Measurements from ENCODE around the gene SLC39A9.
A peak's percentile ranks its signal among the peaks of the same experiment; 100 is the strongest.

Gene SLC39A9

DNA sequence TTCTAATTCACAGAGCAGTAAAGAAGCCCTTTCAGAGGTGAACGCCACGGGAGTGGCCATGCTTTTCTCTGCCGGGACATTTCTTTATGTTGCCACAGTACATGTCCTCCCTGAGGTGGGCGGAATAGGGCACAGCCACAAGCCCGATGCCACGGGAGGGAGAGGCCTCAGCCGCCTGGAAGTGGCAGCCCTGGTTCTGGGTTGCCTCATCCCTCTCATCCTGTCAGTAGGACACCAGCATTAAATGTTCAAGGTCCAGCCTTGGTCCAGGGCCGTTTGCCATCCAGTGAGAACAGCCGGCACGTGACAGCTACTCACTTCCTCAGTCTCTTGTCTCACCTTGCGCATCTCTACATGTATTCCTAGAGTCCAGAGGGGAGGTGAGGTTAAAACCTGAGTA, 59.9 kb downstream of the SLC39A9 start:
- no peak for ATAC-seq
- TF ChIP-seq CSDC2 (CRISPR knock-in tag; IDR thresholded peaks at IDR 0.05), result no peak
- TF ChIP-seq ZFP3 (CRISPR knock-in tag; IDR thresholded peaks at IDR 0.05), result no peak
- TF ChIP-seq ZFP30 (CRISPR knock-in tag; IDR thresholded peaks at IDR 0.05), result no peak
- TF ChIP-seq RARB (CRISPR knock-in tag; IDR thresholded peaks at IDR 0.05), result no peak
- no peak for TF ChIP-seq PPARA (CRISPR knock-in tag; IDR thresholded peaks at IDR 0.05; ENCODE audit: borderline replicate concordance)
- TF ChIP-seq, protein P1, sequence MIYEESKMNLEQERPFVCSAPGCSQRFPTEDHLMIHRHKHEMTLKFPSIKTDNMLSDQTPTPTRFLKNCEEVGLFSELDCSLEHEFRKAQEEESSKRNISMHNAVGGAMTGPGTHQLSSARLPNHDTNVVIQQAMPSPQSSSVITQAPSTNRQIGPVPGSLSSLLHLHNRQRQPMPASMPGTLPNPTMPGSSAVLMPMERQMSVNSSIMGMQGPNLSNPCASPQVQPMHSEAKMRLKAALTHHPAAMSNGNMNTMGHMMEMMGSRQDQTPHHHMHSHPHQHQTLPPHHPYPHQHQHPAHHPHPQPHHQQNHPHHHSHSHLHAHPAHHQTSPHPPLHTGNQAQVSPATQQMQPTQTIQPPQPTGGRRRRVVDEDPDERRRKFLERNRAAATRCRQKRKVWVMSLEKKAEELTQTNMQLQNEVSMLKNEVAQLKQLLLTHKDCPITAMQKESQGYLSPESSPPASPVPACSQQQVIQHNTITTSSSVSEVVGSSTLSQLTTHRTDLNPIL (CRISPR knock-in tag; IDR thresholded peaks at IDR 0.05; ENCODE audit: low read depth), result no peak
- TF ChIP-seq, protein P2, sequence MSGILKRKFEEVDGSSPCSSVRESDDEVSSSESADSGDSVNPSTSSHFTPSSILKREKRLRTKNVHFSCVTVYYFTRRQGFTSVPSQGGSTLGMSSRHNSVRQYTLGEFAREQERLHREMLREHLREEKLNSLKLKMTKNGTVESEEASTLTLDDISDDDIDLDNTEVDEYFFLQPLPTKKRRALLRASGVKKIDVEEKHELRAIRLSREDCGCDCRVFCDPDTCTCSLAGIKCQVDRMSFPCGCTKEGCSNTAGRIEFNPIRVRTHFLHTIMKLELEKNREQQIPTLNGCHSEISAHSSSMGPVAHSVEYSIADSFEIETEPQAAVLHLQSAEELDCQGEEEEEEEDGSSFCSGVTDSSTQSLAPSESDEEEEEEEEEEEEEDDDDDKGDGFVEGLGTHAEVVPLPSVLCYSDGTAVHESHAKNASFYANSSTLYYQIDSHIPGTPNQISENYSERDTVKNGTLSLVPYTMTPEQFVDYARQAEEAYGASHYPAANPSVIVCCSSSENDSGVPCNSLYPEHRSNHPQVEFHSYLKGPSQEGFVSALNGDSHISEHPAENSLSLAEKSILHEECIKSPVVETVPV (CRISPR knock-in tag; IDR thresholded peaks at IDR 0.05), result no peak
- TF ChIP-seq ZC3H10 (CRISPR knock-in tag; IDR thresholded peaks at IDR 0.05), result no peak
- TF ChIP-seq, protein P3, sequence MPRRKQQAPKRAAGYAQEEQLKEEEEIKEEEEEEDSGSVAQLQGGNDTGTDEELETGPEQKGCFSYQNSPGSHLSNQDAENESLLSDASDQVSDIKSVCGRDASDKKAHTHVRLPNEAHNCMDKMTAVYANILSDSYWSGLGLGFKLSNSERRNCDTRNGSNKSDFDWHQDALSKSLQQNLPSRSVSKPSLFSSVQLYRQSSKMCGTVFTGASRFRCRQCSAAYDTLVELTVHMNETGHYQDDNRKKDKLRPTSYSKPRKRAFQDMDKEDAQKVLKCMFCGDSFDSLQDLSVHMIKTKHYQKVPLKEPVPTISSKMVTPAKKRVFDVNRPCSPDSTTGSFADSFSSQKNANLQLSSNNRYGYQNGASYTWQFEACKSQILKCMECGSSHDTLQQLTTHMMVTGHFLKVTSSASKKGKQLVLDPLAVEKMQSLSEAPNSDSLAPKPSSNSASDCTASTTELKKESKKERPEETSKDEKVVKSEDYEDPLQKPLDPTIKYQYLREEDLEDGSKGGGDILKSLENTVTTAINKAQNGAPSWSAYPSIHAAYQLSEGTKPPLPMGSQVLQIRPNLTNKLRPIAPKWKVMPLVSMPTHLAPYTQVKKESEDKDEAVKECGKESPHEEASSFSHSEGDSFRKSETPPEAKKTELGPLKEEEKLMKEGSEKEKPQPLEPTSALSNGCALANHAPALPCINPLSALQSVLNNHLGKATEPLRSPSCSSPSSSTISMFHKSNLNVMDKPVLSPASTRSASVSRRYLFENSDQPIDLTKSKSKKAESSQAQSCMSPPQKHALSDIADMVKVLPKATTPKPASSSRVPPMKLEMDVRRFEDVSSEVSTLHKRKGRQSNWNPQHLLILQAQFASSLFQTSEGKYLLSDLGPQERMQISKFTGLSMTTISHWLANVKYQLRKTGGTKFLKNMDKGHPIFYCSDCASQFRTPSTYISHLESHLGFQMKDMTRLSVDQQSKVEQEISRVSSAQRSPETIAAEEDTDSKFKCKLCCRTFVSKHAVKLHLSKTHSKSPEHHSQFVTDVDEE (CRISPR knock-in tag; IDR thresholded peaks at IDR 0.05), result no peak
- TF ChIP-seq OSR1 (CRISPR knock-in tag; IDR thresholded peaks at IDR 0.05), result no peak
- TF ChIP-seq ARNTL (CRISPR knock-in tag; IDR thresholded peaks at IDR 0.05; ENCODE audit: borderline replicate concordance, low read depth), result no peak
- TF ChIP-seq ZNF8 (CRISPR knock-in tag; IDR thresholded peaks at IDR 0.05), result no peak

DNA sequence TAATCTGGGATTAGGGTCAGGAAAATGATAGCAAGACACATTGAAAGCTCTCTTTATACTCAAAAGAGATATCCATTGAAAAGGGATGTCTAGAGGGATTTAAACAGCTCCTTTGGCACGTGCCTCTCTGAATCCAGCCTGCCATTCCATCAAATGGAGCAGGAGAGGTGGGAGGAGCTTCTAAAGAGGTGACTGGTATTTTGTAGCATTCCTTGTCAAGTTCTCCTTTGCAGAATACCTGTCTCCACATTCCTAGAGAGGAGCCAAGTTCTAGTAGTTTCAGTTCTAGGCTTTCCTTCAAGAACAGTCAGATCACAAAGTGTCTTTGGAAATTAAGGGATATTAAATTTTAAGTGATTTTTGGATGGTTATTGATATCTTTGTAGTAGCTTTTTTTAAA, 60.6 kb downstream of the SLC39A9 start:
- TF ChIP-seq BACH2 (CRISPR knock-in tag; IDR thresholded peaks at IDR 0.05; ENCODE audit: borderline replicate concordance), result no peak
- no peak for TF ChIP-seq ZC3H10 (CRISPR knock-in tag; IDR thresholded peaks at IDR 0.05)
- no peak for TF ChIP-seq GLIS3 (CRISPR knock-in tag; IDR thresholded peaks at IDR 0.05)
- TF ChIP-seq TCF4 (CRISPR knock-in tag; IDR thresholded peaks at IDR 0.05; ENCODE audit: borderline replicate concordance), result no peak
- TF ChIP-seq ZNF8 (CRISPR knock-in tag; IDR thresholded peaks at IDR 0.05), result no peak
- TF ChIP-seq, protein P4, sequence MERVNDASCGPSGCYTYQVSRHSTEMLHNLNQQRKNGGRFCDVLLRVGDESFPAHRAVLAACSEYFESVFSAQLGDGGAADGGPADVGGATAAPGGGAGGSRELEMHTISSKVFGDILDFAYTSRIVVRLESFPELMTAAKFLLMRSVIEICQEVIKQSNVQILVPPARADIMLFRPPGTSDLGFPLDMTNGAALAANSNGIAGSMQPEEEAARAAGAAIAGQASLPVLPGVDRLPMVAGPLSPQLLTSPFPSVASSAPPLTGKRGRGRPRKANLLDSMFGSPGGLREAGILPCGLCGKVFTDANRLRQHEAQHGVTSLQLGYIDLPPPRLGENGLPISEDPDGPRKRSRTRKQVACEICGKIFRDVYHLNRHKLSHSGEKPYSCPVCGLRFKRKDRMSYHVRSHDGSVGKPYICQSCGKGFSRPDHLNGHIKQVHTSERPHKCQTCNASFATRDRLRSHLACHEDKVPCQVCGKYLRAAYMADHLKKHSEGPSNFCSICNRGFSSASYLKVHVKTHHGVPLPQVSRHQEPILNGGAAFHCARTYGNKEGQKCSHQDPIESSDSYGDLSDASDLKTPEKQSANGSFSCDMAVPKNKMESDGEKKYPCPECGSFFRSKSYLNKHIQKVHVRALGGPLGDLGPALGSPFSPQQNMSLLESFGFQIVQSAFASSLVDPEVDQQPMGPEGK (CRISPR knock-in tag; IDR thresholded peaks at IDR 0.05; ENCODE audit: borderline replicate concordance), result no peak
- no peak for TF ChIP-seq ESRRG (CRISPR knock-in tag; IDR thresholded peaks at IDR 0.05)
- no peak for TF ChIP-seq ZNF70 (CRISPR knock-in tag; IDR thresholded peaks at IDR 0.05)
- TF ChIP-seq, protein P5, sequence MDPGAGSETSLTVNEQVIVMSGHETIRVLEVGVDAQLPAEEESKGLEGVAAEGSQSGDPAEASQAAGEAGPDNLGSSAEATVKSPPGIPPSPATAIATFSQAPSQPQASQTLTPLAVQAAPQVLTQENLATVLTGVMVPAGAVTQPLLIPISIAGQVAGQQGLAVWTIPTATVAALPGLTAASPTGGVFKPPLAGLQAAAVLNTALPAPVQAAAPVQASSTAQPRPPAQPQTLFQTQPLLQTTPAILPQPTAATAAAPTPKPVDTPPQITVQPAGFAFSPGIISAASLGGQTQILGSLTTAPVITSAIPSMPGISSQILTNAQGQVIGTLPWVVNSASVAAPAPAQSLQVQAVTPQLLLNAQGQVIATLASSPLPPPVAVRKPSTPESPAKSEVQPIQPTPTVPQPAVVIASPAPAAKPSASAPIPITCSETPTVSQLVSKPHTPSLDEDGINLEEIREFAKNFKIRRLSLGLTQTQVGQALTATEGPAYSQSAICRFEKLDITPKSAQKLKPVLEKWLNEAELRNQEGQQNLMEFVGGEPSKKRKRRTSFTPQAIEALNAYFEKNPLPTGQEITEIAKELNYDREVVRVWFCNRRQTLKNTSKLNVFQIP (CRISPR knock-in tag; IDR thresholded peaks at IDR 0.05; ENCODE audit: borderline replicate concordance, low read depth), result no peak
- TF ChIP-seq CSDC2 (CRISPR knock-in tag; IDR thresholded peaks at IDR 0.05), result no peak
- TF ChIP-seq SNAI2 (CRISPR knock-in tag; IDR thresholded peaks at IDR 0.05), result no peak
- no peak for TF ChIP-seq ISL1 (CRISPR knock-in tag; IDR thresholded peaks at IDR 0.05)
- ATAC-seq, result no peak

DNA sequence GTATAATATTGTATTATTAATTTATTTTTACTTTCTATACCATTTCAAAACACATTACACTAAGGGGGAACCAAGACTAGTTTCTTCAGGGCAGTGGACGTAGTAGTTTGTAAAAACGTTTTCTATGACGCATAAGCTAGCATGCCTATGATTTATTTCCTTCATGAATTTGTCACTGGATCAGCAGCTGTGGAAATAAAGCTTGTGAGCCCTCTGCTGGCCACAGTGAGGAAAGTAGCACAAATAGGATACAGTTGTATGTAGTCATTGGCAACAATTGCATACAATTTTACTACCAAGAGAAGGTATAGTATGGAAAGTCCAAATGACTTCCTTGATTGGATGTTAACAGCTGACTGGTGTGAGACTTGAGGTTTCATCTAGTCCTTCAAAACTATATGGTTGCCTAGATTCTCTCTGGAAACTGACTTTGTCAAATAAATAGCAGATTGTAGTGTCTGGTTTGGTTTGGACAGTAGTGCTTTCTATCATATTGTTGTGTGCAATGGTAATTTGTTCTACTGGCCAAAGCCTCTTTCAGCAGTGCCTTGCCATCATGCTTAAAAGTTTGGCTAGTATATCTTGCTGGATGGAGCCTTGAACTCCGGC, 61.7 kb downstream of the SLC39A9 start:
- ATAC-seq, result peak; percentile 76
- TF ChIP-seq PPARA (CRISPR knock-in tag; IDR thresholded peaks at IDR 0.05; ENCODE audit: borderline replicate concordance) (no peak), SNAI2 (CRISPR knock-in tag; IDR thresholded peaks at IDR 0.05) (no peak), ZNF8 (CRISPR knock-in tag; IDR thresholded peaks at IDR 0.05) (no peak), BACH2 (CRISPR knock-in tag; IDR thresholded peaks at IDR 0.05; ENCODE audit: borderline replicate concordance) (no peak), RARB (CRISPR knock-in tag; IDR thresholded peaks at IDR 0.05) (no peak), ISL1 (CRISPR knock-in tag; IDR thresholded peaks at IDR 0.05) (no peak), ZC3H10 (CRISPR knock-in tag; IDR thresholded peaks at IDR 0.05) (no peak), TCF4 (CRISPR knock-in tag; IDR thresholded peaks at IDR 0.05; ENCODE audit: borderline replicate concordance) (no peak), GLIS3 (CRISPR knock-in tag; IDR thresholded peaks at IDR 0.05) (no peak)
- TF ChIP-seq, protein P5 (CRISPR knock-in tag; IDR thresholded peaks at IDR 0.05; ENCODE audit: borderline replicate concordance, low read depth), result no peak
- TF ChIP-seq, protein P1 (CRISPR knock-in tag; IDR thresholded peaks at IDR 0.05; ENCODE audit: low read depth), result no peak
- TF ChIP-seq, protein P2 (CRISPR knock-in tag; IDR thresholded peaks at IDR 0.05), result no peak

Data from SK-N-SH treated with all-trans-retinoic acid at 6 μM for 48 hours (cell line).